GM06990 (cell line): ENCODE measurements around the gene IRF7.

Source experiments
- DNase-seq: peaks from one replicate; pipeline ENCODE4 v3.0.0-alpha.2; 2011; ENCODE audit not compliant: insufficient read length; ENCODE audit errors: extremely low read depth
- H3K27me3 ChIP-seq: replicated peaks from 2 replicates; pipeline ENCODE4 v1.6.0; 2011; ENCODE audit warnings: low read length; ENCODE audit not compliant: control insufficient read depth, insufficient read depth
- H3K36me3 ChIP-seq: 2 replicates; pipeline ENCODE4 v1.5.1; 2011; ENCODE audit warnings: low read length; ENCODE audit not compliant: control insufficient read depth, insufficient read depth
- H3K4me3 ChIP-seq: replicated peaks from 2 replicates; pipeline ENCODE4 v1.5.1; 2011; ENCODE audit warnings: low read depth, mild to moderate bottlenecking, control low read depth, low read length
- CTCF ChIP-seq: IDR thresholded peaks from 2 replicates; pipeline ENCODE4 v1.5.1; 2011; ENCODE audit warnings: low read length, control low read depth, mild to moderate bottlenecking, inconsistent platforms; ENCODE audit not compliant: insufficient read depth, poor library complexity, severe bottlenecking

Gene IRF7

GRCh38 chr11:625636-626268 lies 10.0 kb upstream of the IRF7 start:
- Histone ChIP-seq H3K36me3 (no peaks in the 10 kb centered on the region), H3K27me3 (no peaks in the 10 kb centered on the region), H3K4me3 (no peak overlapping the region)
- TF ChIP-seq CTCF: no peak
- DNase-seq: no peak

- no peak for TF ChIP-seq CTCF
- Histone ChIP-seq H3K27me3 (no peaks in the 10 kb centered on the region), H3K36me3 (no peaks in the 10 kb centered on the region), H3K4me3 (no peak within 1 kb of the TSS)
- DNase-seq: no peak
Observed at GRCh38 chr11:624705-625635, 9.2 kb upstream of the IRF7 start, which contains the start of gene CDHR5. TSS of gene CDHR5 (minus strand) at chr11:624955. CDS start at chr11:624902, 53 bp downstream.

DNA sequence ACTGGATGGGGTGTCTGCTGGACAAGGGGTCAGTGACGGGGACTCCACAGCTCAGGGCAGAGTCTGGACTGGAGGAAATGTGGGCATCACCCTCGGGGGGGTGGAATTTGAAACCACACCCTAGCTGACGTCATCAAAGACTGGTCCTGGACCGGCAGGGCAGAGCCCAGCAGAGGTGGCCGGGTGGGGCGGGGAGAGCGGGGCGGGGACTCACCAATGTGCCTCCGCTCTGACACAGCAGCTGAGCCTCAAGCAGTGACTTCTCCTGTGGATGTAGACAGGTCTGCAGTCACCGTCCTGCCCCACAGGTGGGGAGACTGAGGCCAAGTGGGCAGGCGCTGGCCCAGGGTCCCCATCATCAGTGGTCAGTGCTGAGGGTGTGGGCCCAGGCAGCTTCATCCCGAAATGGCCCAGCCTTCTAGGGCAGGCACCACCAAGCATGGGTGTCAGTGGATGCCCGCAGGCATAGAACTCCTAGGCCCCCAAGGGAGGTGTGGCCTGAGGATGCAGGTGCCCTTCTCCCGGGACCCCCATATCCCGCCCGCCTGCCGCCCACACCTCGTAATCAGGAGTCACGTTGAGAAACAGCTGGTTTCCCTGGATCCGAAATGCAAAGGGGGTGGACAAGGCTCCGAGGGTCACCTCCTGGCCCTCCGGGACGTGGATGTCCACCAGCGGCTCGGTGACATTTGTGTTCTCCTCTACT lies 8.4 kb upstream of the IRF7 start:
- TF ChIP-seq CTCF: no peak
- H3K4me3 ChIP-seq: no peak overlapping the region
- no peak for DNase-seq
- no peaks in the 10 kb centered on the region for H3K27me3 ChIP-seq
- H3K36me3 ChIP-seq: no peaks in the 10 kb centered on the region

- no peak for TF ChIP-seq CTCF
- no peaks in the 10 kb centered on the region for H3K27me3 ChIP-seq
- DNase-seq: no peak
- no peaks in the 10 kb centered on the region for H3K36me3 ChIP-seq
- no peak overlapping the region for H3K4me3 ChIP-seq
Observed at GRCh38 chr11:623349-623869, 7.7 kb upstream of the IRF7 start.

DNA sequence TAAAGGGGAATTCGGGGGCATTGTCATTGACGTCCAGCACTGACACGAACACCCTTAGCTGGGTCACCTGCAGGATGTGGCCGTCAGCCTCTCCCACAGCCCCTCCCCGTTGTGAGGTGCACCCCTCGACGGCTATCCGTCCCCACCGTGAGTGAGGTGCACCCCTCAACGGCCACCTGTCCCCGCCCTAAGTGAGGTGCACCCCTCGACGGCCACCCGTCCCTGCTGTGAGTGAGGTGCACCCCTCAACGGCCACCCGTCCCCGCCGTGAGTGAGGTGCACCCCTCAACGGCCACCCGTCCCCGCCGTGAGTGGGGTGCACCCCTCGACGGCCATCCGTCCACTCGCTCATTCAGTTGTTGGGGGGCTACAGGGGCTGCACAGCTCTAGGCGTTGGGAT lies 6.1 kb upstream of the IRF7 start:
- no peak for TF ChIP-seq CTCF

More for the DNA sequence above, 6.1 kb upstream of the IRF7 start:
- Histone ChIP-seq H3K36me3 (no peaks in the 10 kb centered on the region; the same call in 1 of the 2 replicates), H3K27me3 (no peaks in the 10 kb centered on the region), H3K4me3 (no peak overlapping the region)
- no peak for DNase-seq
